ENCODE data around the gene RIOK3. TPM values are rescaled to one million over a fixed set of nuclear protein-coding genes. Genes with fewer than 3 reads are reported as not detected.
"Not testable (repeated sequence)": the region's sequence is repeated elsewhere in the genome, so short reads cannot be mapped to it uniquely, and the experiment has no call there.

RIOK3 gene
- polyA plus RNA-seq, 1 donor: 93.8 TPM

DNA sequence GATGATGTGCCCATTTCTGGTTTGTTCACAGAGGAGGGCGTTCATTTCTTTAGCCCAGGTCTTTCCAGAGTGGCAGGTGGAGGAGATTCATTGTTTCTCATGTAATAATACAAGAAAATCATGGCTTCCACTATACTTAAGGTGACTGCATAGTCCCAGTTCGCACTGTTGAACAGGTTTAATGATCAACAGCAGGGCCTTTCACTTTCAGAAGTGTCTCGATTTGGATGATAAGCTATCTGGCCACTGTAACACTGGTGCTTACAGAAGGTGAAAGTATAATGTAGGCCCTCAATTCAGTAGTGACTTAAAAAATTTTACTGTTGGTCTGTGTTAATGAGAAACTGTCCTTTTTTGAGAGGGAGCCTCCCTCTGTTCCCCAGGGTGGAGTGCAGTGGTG is 51.6 kb downstream of the RIOK3 start:
- H3K9me3 ChIP-seq (ENCODE audit: control insufficient read depth, low read depth, low read length): no peaks in the 10 kb centered on the region
- H3K27ac ChIP-seq (ENCODE audit: low read length): no peak overlapping the region
- peaks cover 10% of the 10 kb centered on the region for H3K36me3 ChIP-seq (ENCODE audit: control insufficient read depth, insufficient read depth, low read length)
- H3K4me3 ChIP-seq (ENCODE audit: low read length): no peak overlapping the region
- H3K4me1 ChIP-seq (ENCODE audit: control insufficient read depth, insufficient read depth, low read length): peaks cover 17% of the 10 kb centered on the region
- DNase-seq: peak; percentile 28 to 74
- no peaks in the 10 kb centered on the region for H3K27me3 ChIP-seq (ENCODE audit: control insufficient read depth, insufficient read depth, low read length)
- WGBS (ENCODE audit: insufficient coverage, low lambda C conversion rate): no CpG with 5 or more reads among the region's 3 CpGs

- peaks cover 18% of the 10 kb centered on the region for H3K36me3 ChIP-seq (ENCODE audit: control insufficient read depth, insufficient read depth, low read length)
- no peak overlapping the region for H3K27ac ChIP-seq (ENCODE audit: low read length)
Measured at GRCh38 chr18:23506393-23506792, 53.3 kb downstream of the RIOK3 start.

DNA sequence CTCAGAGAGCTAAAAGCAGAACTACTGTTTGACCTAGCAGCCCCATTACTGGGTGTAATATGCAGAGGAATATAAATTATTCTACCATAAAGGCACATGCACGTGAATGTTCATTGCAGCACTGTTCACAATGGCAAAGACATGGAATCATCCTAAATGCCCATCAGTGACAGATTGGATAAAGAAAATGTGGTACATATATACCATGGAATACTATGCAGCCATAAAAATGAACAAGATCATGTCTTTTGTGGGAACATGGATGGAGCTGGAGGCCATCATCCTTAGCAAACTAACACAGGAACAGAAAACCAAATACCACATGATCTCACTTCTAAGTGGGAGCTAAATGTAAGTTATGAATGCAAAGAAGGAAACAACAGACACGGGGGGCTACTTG is 57.8 kb downstream of the RIOK3 start:
- peaks cover 24% of the 10 kb centered on the region for H3K36me3 ChIP-seq (ENCODE audit: control insufficient read depth, insufficient read depth, low read length)
- H3K9me3 ChIP-seq (ENCODE audit: control insufficient read depth, low read depth, low read length); H3K27me3 ChIP-seq (ENCODE audit: control insufficient read depth, insufficient read depth, low read length); H3K4me1 ChIP-seq (ENCODE audit: control insufficient read depth, insufficient read depth, low read length); H3K4me3 ChIP-seq (ENCODE audit: low read length); H3K27ac ChIP-seq (ENCODE audit: low read length); DNase-seq: not testable (repeated sequence)
- no CpG with 5 or more reads among the region's 2 CpGs for WGBS (ENCODE audit: insufficient coverage, low lambda C conversion rate)

More at GRCh38 chr18:23506393-23506792, 53.3 kb downstream of the RIOK3 start:
- Histone ChIP-seq H3K4me1 (ENCODE audit: control insufficient read depth, insufficient read depth, low read length) (peaks cover 17% of the 10 kb centered on the region), H3K4me3 (ENCODE audit: low read length) (no peak overlapping the region), H3K27me3 (ENCODE audit: control insufficient read depth, insufficient read depth, low read length) (no peaks in the 10 kb centered on the region), H3K9me3 (ENCODE audit: control insufficient read depth, low read depth, low read length) (no peaks in the 10 kb centered on the region)
- no CpG with 5 or more reads among the region's 6 CpGs for WGBS (ENCODE audit: insufficient coverage, low lambda C conversion rate)
- DNase-seq: no peak

GRCh38 chr18:23512216-23512615 is 59.1 kb downstream of the RIOK3 start:
- not testable (repeated sequence) for H3K4me3 ChIP-seq (ENCODE audit: low read length); DNase-seq; H3K4me1 ChIP-seq (ENCODE audit: control insufficient read depth, insufficient read depth, low read length); H3K27ac ChIP-seq (ENCODE audit: low read length); H3K9me3 ChIP-seq (ENCODE audit: control insufficient read depth, low read depth, low read length); H3K27me3 ChIP-seq (ENCODE audit: control insufficient read depth, insufficient read depth, low read length)
- H3K36me3 ChIP-seq (ENCODE audit: control insufficient read depth, insufficient read depth, low read length): peaks cover 26% of the 10 kb centered on the region
- WGBS (ENCODE audit: insufficient coverage, low lambda C conversion rate): 100% methylated on average over 1 of the region's 7 CpGs

- no peak for DNase-seq
- H3K36me3 ChIP-seq (ENCODE audit: control insufficient read depth, insufficient read depth, low read length): peaks cover 28% of the 10 kb centered on the region
- H3K27me3 ChIP-seq (ENCODE audit: control insufficient read depth, insufficient read depth, low read length): no peaks in the 10 kb centered on the region
- no peak overlapping the region for H3K4me3 ChIP-seq (ENCODE audit: low read length)
- no peaks in the 10 kb centered on the region for H3K9me3 ChIP-seq (ENCODE audit: control insufficient read depth, low read depth, low read length)
- no peaks in the 10 kb centered on the region for H3K4me1 ChIP-seq (ENCODE audit: control insufficient read depth, insufficient read depth, low read length)
- no peak overlapping the region for H3K27ac ChIP-seq (ENCODE audit: low read length)
- WGBS (ENCODE audit: insufficient coverage, low lambda C conversion rate): no CpG with 5 or more reads among the region's 1 CpG
Measured at GRCh38 chr18:23512641-23513040, 59.6 kb downstream of the RIOK3 start.

DNA sequence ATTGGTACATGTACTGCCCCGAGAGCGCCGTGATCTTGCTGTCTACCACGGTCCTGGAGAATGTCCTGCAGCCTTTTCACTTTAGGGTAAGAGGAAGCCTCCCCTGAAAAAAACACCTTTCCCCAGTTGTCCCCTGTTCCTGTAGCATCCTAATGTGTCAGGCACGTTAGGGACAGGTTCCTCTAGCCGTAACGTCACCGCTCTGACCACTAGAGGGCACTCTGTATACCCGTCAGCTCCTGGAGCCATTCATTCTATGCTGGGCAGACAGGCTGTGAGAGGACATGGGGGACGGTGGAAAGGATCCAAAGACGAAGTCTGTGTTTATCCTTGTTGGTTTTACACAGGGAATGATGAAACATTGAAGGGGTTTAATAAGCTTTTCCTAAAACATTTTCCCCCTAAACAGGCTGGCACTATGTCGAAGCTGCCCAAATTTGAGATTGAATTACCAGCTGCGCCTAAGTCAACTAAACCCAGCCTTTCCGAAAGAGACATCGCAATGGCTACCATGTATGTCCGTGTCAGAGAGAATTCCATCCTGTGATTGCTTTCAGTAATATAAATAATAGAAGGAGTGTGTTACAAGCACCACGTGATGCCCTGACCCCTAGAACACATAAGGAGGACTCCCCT is 62.9 kb downstream of the RIOK3 start:
- Histone ChIP-seq H3K27me3 (ENCODE audit: control insufficient read depth, insufficient read depth, low read length) (no peaks in the 10 kb centered on the region), H3K9me3 (ENCODE audit: control insufficient read depth, low read depth, low read length) (no peaks in the 10 kb centered on the region), H3K36me3 (ENCODE audit: control insufficient read depth, insufficient read depth, low read length) (peaks cover 38% of the 10 kb centered on the region), H3K27ac (ENCODE audit: low read length) (no peak overlapping the region), H3K4me3 (ENCODE audit: low read length) (no peak overlapping the region), H3K4me1 (ENCODE audit: control insufficient read depth, insufficient read depth, low read length) (no peaks in the 10 kb centered on the region)
- WGBS (ENCODE audit: insufficient coverage, low lambda C conversion rate): no CpG with 5 or more reads among the region's 17 CpGs
- DNase-seq: peak; percentile 68 to 72

DNA sequence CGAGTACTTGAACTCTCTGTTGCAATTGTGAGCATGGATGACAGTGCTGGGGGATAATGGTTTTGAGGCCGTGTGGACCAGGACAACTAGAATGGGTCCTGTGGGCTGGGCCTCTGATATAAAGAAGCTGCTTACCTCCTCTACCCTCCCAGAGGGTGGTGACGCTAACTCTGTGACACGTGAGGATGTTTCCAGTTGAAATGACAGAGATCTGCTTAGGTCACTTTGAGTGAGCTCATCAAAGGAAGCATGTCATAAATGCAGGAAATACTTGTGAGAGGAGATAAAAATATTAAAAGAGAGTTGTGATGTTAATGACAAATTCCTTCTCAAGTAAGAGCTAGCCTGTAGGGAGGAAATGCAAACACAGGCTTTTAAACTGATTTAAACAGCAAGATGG is 66.6 kb downstream of the RIOK3 start:
- no peak overlapping the region for H3K27ac ChIP-seq (ENCODE audit: low read length)
- H3K4me3 ChIP-seq (ENCODE audit: low read length): no peak overlapping the region
- H3K27me3 ChIP-seq (ENCODE audit: control insufficient read depth, insufficient read depth, low read length): no peaks in the 10 kb centered on the region
- WGBS (ENCODE audit: insufficient coverage, low lambda C conversion rate): 100% methylated on average over 1 of the region's 4 CpGs
- peaks cover 62% of the 10 kb centered on the region for H3K36me3 ChIP-seq (ENCODE audit: control insufficient read depth, insufficient read depth, low read length)
- DNase-seq: no peak
- no peaks in the 10 kb centered on the region for H3K9me3 ChIP-seq (ENCODE audit: control insufficient read depth, low read depth, low read length)
- H3K4me1 ChIP-seq (ENCODE audit: control insufficient read depth, insufficient read depth, low read length): no peaks in the 10 kb centered on the region

- Histone ChIP-seq H3K27me3 (ENCODE audit: control insufficient read depth, insufficient read depth, low read length) (no peaks in the 10 kb centered on the region), H3K36me3 (ENCODE audit: control insufficient read depth, insufficient read depth, low read length) (peaks cover 64% of the 10 kb centered on the region), H3K9me3 (ENCODE audit: control insufficient read depth, low read depth, low read length) (no peaks in the 10 kb centered on the region), H3K4me1 (ENCODE audit: control insufficient read depth, insufficient read depth, low read length) (no peaks in the 10 kb centered on the region), H3K4me3 (ENCODE audit: low read length) (no peak overlapping the region), H3K27ac (ENCODE audit: low read length) (no peak overlapping the region)
- DNase-seq: no peak
- 100% methylated on average over 3 of the region's 7 CpGs for WGBS (ENCODE audit: insufficient coverage, low lambda C conversion rate)
Measured at GRCh38 chr18:23521271-23521670, 68.2 kb downstream of the RIOK3 start.

GRCh38 chr18:23521907-23522306 is 68.8 kb downstream of the RIOK3 start:
- 100% methylated on average over 1 of the region's 7 CpGs for WGBS (ENCODE audit: insufficient coverage, low lambda C conversion rate)
- peaks cover 68% of the 10 kb centered on the region for H3K36me3 ChIP-seq (ENCODE audit: control insufficient read depth, insufficient read depth, low read length)
- DNase-seq: no peak
- no peak overlapping the region for H3K27ac ChIP-seq (ENCODE audit: low read length)
- no peaks in the 10 kb centered on the region for H3K4me1 ChIP-seq (ENCODE audit: control insufficient read depth, insufficient read depth, low read length)
- no peaks in the 10 kb centered on the region for H3K9me3 ChIP-seq (ENCODE audit: control insufficient read depth, low read depth, low read length)
- H3K4me3 ChIP-seq (ENCODE audit: low read length): no peak overlapping the region
- H3K27me3 ChIP-seq (ENCODE audit: control insufficient read depth, insufficient read depth, low read length): no peaks in the 10 kb centered on the region

DNA sequence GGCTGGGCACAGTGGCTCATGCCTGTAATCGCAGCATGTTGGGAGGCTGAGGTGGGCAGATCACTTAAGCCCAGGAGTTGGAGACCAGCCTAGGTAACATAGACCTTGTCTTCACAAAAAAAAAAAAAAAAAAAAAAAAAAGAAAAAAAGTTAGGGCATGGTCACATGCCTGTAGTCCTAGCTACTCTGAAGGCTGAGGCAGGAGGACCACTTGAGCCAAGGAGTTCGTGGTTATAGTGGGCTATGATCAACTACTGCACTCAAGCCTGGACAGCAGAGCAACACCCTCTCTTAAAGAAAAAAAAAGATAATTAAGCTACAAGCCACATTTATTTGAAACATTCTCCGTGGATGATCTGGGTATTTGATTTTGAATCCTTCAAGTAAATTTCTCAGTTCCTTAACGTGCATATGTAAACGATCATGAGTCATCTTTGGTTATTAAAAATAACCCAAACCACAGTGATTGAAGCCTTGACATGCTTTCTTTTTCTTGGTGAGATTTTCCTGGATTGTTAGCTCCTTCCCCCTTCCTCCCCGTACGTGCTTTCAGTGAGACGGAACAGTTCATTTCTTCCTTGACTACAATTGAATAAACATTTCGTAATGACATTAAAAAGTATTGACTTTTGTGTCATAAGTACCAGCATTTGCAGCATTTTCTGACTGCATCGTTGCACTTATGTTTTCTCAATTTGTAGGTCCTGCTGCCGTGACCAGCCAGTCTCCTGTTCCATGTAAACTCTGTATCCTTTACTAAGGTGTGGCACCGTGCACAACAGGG is 70.5 kb downstream of the RIOK3 start:
- H3K9me3 ChIP-seq (ENCODE audit: control insufficient read depth, low read depth, low read length): no peaks in the 10 kb centered on the region
- WGBS (ENCODE audit: insufficient coverage, low lambda C conversion rate): 100% methylated on average over 4 of the region's 12 CpGs

More for the DNA sequence above, 70.5 kb downstream of the RIOK3 start:
- no peak for DNase-seq
- Histone ChIP-seq H3K4me1 (ENCODE audit: control insufficient read depth, insufficient read depth, low read length) (no peaks in the 10 kb centered on the region), H3K27me3 (ENCODE audit: control insufficient read depth, insufficient read depth, low read length) (no peaks in the 10 kb centered on the region), H3K27ac (ENCODE audit: low read length) (no peak overlapping the region), H3K36me3 (ENCODE audit: control insufficient read depth, insufficient read depth, low read length) (peaks cover 75% of the 10 kb centered on the region), H3K4me3 (ENCODE audit: low read length) (no peak overlapping the region)

All from large intestine (tissue), 3 donors.